Suprapubic skin (tissue), 4 donors: ENCODE data around the gene DMGDH.

Experiments used
- POLR2A ChIP-seq, 2 donors: fragments of 450-650 bp; IDR thresholded peaks; one replicate each; pipeline ENCODE4 v1.6.1; 2017; ENCODE audit warnings: antibody characterized with exemption in 2 of 2, mild to moderate bottlenecking in 2 of 2, moderate library complexity in 2 of 2
- POLR2AphosphoS5 ChIP-seq, 3 donors: sonication (generic); formaldehyde crosslinking; IDR thresholded peaks; one replicate each; pipeline ENCODE4 v1.6.1; 2017; ENCODE audit warnings: antibody characterized with exemption in 3 of 3
- TF ChIP-seq, protein P1 (sequence below), 2 donors: fragments of 200-600 bp in 1 of 2; fragments of 450-650 bp in 1 of 2; sonication (generic) in 1 of 2; IDR thresholded peaks; one replicate each; pipeline ENCODE4 v1.5.1; 2016 to 2019; ENCODE audit warnings: antibody characterized with exemption in 2 of 2, mild to moderate bottlenecking in 1 of 2, moderate library complexity in 1 of 2

DNA sequence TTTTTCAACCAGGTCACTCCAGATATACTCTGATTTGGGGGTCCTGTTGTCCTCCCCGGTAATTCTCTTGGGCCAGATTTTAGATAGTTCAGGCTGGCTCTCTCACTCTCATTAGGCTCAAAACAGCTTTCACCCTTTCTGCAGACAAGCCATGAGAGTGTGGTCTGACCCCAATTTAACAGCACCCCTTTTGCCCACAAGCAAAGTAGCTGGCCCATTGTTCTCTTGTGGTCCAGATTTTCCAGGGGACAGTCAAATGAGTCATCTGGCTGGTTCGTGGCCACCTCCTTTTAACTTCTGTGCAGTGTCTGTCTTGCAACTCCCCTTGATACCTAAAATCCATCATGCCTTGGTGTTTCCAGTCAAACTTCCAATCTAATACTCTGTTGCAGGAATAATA, 16.6 kb upstream of the DMGDH start:
- TF ChIP-seq, protein P1, sequence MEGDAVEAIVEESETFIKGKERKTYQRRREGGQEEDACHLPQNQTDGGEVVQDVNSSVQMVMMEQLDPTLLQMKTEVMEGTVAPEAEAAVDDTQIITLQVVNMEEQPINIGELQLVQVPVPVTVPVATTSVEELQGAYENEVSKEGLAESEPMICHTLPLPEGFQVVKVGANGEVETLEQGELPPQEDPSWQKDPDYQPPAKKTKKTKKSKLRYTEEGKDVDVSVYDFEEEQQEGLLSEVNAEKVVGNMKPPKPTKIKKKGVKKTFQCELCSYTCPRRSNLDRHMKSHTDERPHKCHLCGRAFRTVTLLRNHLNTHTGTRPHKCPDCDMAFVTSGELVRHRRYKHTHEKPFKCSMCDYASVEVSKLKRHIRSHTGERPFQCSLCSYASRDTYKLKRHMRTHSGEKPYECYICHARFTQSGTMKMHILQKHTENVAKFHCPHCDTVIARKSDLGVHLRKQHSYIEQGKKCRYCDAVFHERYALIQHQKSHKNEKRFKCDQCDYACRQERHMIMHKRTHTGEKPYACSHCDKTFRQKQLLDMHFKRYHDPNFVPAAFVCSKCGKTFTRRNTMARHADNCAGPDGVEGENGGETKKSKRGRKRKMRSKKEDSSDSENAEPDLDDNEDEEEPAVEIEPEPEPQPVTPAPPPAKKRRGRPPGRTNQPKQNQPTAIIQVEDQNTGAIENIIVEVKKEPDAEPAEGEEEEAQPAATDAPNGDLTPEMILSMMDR (IDR thresholded peaks at IDR 0.05): no peak
- no peak for TF ChIP-seq POLR2A (IDR thresholded peaks at IDR 0.05)
- TF ChIP-seq POLR2AphosphoS5 (IDR thresholded peaks at IDR 0.05): no peak
